Urinary bladder (tissue), 4 donors: Measurements from ENCODE around the gene ANKH. TPM values are rescaled to one million over a fixed set of nuclear protein-coding genes. Genes with fewer than 3 reads are reported as not detected.
"Not testable (repeated sequence)": the region's sequence is repeated elsewhere in the genome, so short reads cannot be mapped to it uniquely, and the experiment has no call there.

Experiments
- DNase-seq: peaks from one replicate; pipeline ENCODE4 v3.0.0-alpha.2; 2015; ENCODE audit errors: extremely low spot score
- H3K27ac ChIP-seq: one replicate; pipeline ENCODE4 v1.5.1; 2013; ENCODE audit warnings: low read depth, mild to moderate bottlenecking, moderate library complexity
- H3K36me3 ChIP-seq: one replicate; pipeline ENCODE4 v1.6.1; 2013; ENCODE audit warnings: mild to moderate bottlenecking, moderate library complexity; ENCODE audit not compliant: insufficient read depth
- H3K4me1 ChIP-seq: one replicate; pipeline ENCODE4 v1.6.1; 2013; ENCODE audit warnings: mild to moderate bottlenecking, moderate library complexity; ENCODE audit not compliant: insufficient read depth
- H3K4me3 ChIP-seq: one replicate; pipeline ENCODE4 v1.5.1; 2013; ENCODE audit warnings: low read depth, low read length
- WGBS: extraction: QIAGEN DNeasy Blood & Tissue Kit; methylation state at CpG from one replicate; pipeline ENCODE4 v1.1.7; 2013; 5-methylcytosine and 5-hydroxymethylcytosine counted together
- polyA plus RNA-seq: library from polyadenylated mRNA; stranded (reverse); fragments of 200-250 nt; gene quantifications from one replicate; pipeline ENCODE4 v1.2.3, GENCODE V29; 2013
- total RNA-seq: library from RNA; depleted of rRNA; stranded (reverse); fragments of >200 nt; gene quantifications from one replicate; pipeline ENCODE4 v1.2.3, GENCODE V29; 2014
- donor health status: healthy with polysubstance abuse.
- donor health status: healthy.

Gene ANKH
- total RNA-seq (18.1 TPM), polyA plus RNA-seq (23.0 TPM)

- H3K4me3 ChIP-seq, result peak within 1 kb of the TSS; percentile 99
- WGBS, result under 1% methylated on average over 113 of the region's 115 CpGs
- H3K36me3 ChIP-seq, result no peaks in the 10 kb centered on the region
- no peak for DNase-seq
- H3K4me1 ChIP-seq, result no peaks in the 10 kb centered on the region
- peak within 1 kb of the TSS; percentile 92 for H3K27ac ChIP-seq
Measured at GRCh38 chr5:14871214-14872069, at the start of gene ANKH. ANKH (minus strand) TSS chr5:14871778; CDS start chr5:14871447, 331 bp downstream.

- no peak overlapping the region for H3K27ac ChIP-seq
- 87% methylated on average over 3 of the region's 3 CpGs for WGBS
- H3K4me3 ChIP-seq, result no peak overlapping the region
- no peaks in the 10 kb centered on the region for H3K36me3 ChIP-seq
- no peak for DNase-seq
- H3K4me1 ChIP-seq, result no peaks in the 10 kb centered on the region
Measured at GRCh38 chr5:14920121-14920520, 48.5 kb upstream of the ANKH start.

GRCh38 chr5:14919106-14919505, 47.5 kb upstream of the ANKH start:
- not testable (repeated sequence) for DNase-seq, H3K36me3 ChIP-seq, H3K4me3 ChIP-seq, H3K4me1 ChIP-seq, H3K27ac ChIP-seq
- 97% methylated on average over 2 of the region's 2 CpGs for WGBS

- no peak for DNase-seq
- WGBS, result 69% methylated on average over 2 of the region's 2 CpGs
- no peak overlapping the region for H3K4me3 ChIP-seq
- no peak overlapping the region for H3K27ac ChIP-seq
- H3K4me1 ChIP-seq, result no peaks in the 10 kb centered on the region
- H3K36me3 ChIP-seq, result no peaks in the 10 kb centered on the region
Measured at GRCh38 chr5:14917719-14918118, 46.1 kb upstream of the ANKH start.

- Histone ChIP-seq H3K4me1 (no peaks in the 10 kb centered on the region), H3K27ac (no peak overlapping the region), H3K36me3 (no peaks in the 10 kb centered on the region), H3K4me3 (no peak overlapping the region)
- WGBS, result 72% methylated on average over 10 of the region's 10 CpGs
- no peak for DNase-seq
Measured at GRCh38 chr5:14915291-14915952, 43.8 kb upstream of the ANKH start.

- H3K27ac ChIP-seq, result no peak overlapping the region
- WGBS, result 86% methylated on average over 8 of the region's 8 CpGs
- no peak overlapping the region for H3K4me3 ChIP-seq
- H3K4me1 ChIP-seq, result no peaks in the 10 kb centered on the region
- H3K36me3 ChIP-seq, result no peaks in the 10 kb centered on the region
- DNase-seq, result no peak
Measured at GRCh38 chr5:14914623-14915260, 43.2 kb upstream of the ANKH start.

GRCh38 chr5:14914193-14914592, 42.6 kb upstream of the ANKH start:
- Histone ChIP-seq H3K36me3 (no peaks in the 10 kb centered on the region), H3K4me1 (no peaks in the 10 kb centered on the region), H3K4me3 (no peak overlapping the region), H3K27ac (no peak overlapping the region)
- 92% methylated on average over 7 of the region's 7 CpGs for WGBS
- DNase-seq, result no peak

- no peak overlapping the region for H3K4me3 ChIP-seq
- H3K4me1 ChIP-seq, result no peaks in the 10 kb centered on the region
- WGBS, result 82% methylated on average over 5 of the region's 5 CpGs
- DNase-seq, result no peak
- H3K36me3 ChIP-seq, result no peaks in the 10 kb centered on the region
- H3K27ac ChIP-seq, result no peak overlapping the region
Measured at GRCh38 chr5:14913096-14913495, 41.5 kb upstream of the ANKH start.

- WGBS, result 88% methylated on average over 7 of the region's 7 CpGs
- no peak overlapping the region for H3K27ac ChIP-seq
- no peaks in the 10 kb centered on the region for H3K4me1 ChIP-seq
- no peaks in the 10 kb centered on the region for H3K36me3 ChIP-seq
- H3K4me3 ChIP-seq, result no peak overlapping the region
- no peak for DNase-seq
Measured at GRCh38 chr5:14912206-14912605, 40.6 kb upstream of the ANKH start.

GRCh38 chr5:14909369-14909768, 37.8 kb upstream of the ANKH start:
- DNase-seq, result no peak
- WGBS, result 91% methylated on average over 2 of the region's 2 CpGs
- H3K27ac ChIP-seq, result no peak overlapping the region
- no peaks in the 10 kb centered on the region for H3K36me3 ChIP-seq
- H3K4me3 ChIP-seq, result no peak overlapping the region
- no peaks in the 10 kb centered on the region for H3K4me1 ChIP-seq

GRCh38 chr5:14908172-14908571, 36.6 kb upstream of the ANKH start:
- WGBS, result 51% methylated on average over 6 of the region's 6 CpGs
- Histone ChIP-seq H3K27ac (no peak overlapping the region), H3K36me3 (no peaks in the 10 kb centered on the region), H3K4me3 (no peak overlapping the region), H3K4me1 (no peaks in the 10 kb centered on the region)
- DNase-seq, result no peak

GRCh38 chr5:14906628-14907027, 35.0 kb upstream of the ANKH start:
- H3K4me1 ChIP-seq, result no peaks in the 10 kb centered on the region
- 94% methylated on average over 3 of the region's 3 CpGs for WGBS
- DNase-seq, result no peak
- no peak overlapping the region for H3K27ac ChIP-seq
- H3K4me3 ChIP-seq, result no peak overlapping the region
- no peaks in the 10 kb centered on the region for H3K36me3 ChIP-seq

GRCh38 chr5:14902826-14903560, 31.4 kb upstream of the ANKH start:
- Histone ChIP-seq H3K4me1 (no peaks in the 10 kb centered on the region), H3K27ac (no peak overlapping the region), H3K36me3 (no peaks in the 10 kb centered on the region), H3K4me3 (no peak overlapping the region)
- 83% methylated on average over 14 of the region's 14 CpGs for WGBS
- no peak for DNase-seq
